Measurements from ENCODE around the gene PRR18.

- TF ChIP-seq CTCF (conservative IDR thresholded peaks at IDR 0.05) (no peak), ZFX (IDR thresholded peaks at IDR 0.05) (no peak)
These were observed 31.2 kb downstream of the PRR18 start for GRCh38 chr6:166277018-166277417.

All from C4-2B (cell line).